ENCODE measurements around the gene CTPS1.

The CTPS1 gene

GRCh38 chr1:40958210-40958609, 21.3 kb upstream of the CTPS1 start:
- in situ Hi-C loops (cut with MboI; ENCODE audit: low sequenced_read_pairs, unreplicated experiment): loop anchor here (10.0 kb wide), 2 partner anchors 103 to 183 kb away; no protein-coding TSS in a partner anchor
- TF ChIP-seq CTCF (IDR thresholded peaks at IDR 0.05; ENCODE audit: borderline replicate concordance, control extremely low read depth, extremely low read depth, insufficient read depth, missing control alignments): no peak
- no peak for DNase-seq (ENCODE audit: low spot score)

- in situ Hi-C loops (cut with MboI; ENCODE audit: low sequenced_read_pairs, unreplicated experiment): no loop called here
- no peak for DNase-seq (ENCODE audit: low spot score)
- no peak for TF ChIP-seq CTCF (IDR thresholded peaks at IDR 0.05; ENCODE audit: borderline replicate concordance, control extremely low read depth, extremely low read depth, insufficient read depth, missing control alignments)
These were observed 14.0 kb upstream of the CTPS1 start for GRCh38 chr1:40965531-40965930.

- in situ Hi-C loops (cut with MboI; ENCODE audit: low sequenced_read_pairs, unreplicated experiment): no loop called here
- no peak for TF ChIP-seq CTCF (IDR thresholded peaks at IDR 0.05; ENCODE audit: borderline replicate concordance, control extremely low read depth, extremely low read depth, insufficient read depth, missing control alignments)
- no peak for DNase-seq (ENCODE audit: low spot score)
These were observed 13.1 kb upstream of the CTPS1 start for GRCh38 chr1:40966417-40966816.

DNA sequence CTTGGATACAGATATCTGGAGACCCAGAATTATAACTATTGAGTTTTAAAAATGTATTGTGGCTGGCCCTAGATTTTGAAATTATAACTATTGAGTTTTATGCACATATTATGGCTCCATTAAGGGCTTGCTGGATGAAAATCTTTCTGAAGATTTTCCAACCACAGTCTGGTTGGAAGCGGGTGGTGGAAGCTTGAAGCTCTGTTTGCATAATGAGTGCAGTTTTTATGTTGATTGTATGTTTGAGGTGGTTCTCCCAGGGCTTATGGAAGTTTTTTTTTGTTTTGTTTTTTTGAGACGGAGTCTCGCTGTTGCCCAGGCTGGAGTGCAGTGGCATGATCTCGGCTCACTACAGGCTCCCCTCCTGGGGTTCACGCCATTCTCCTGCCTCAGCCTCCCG, 10.1 kb upstream of the CTPS1 start:
- no peak for DNase-seq (ENCODE audit: low spot score)
- in situ Hi-C loops (cut with MboI; ENCODE audit: low sequenced_read_pairs, unreplicated experiment): no loop called here
- no peak for TF ChIP-seq CTCF (IDR thresholded peaks at IDR 0.05; ENCODE audit: borderline replicate concordance, control extremely low read depth, extremely low read depth, insufficient read depth, missing control alignments)

- no peak for TF ChIP-seq CTCF (IDR thresholded peaks at IDR 0.05; ENCODE audit: borderline replicate concordance, control extremely low read depth, extremely low read depth, insufficient read depth, missing control alignments)
- in situ Hi-C loops (cut with MboI; ENCODE audit: low sequenced_read_pairs, unreplicated experiment): no loop called here
- no peak for DNase-seq (ENCODE audit: low spot score)
These were observed 7.5 kb upstream of the CTPS1 start for GRCh38 chr1:40971966-40972365.

DNA sequence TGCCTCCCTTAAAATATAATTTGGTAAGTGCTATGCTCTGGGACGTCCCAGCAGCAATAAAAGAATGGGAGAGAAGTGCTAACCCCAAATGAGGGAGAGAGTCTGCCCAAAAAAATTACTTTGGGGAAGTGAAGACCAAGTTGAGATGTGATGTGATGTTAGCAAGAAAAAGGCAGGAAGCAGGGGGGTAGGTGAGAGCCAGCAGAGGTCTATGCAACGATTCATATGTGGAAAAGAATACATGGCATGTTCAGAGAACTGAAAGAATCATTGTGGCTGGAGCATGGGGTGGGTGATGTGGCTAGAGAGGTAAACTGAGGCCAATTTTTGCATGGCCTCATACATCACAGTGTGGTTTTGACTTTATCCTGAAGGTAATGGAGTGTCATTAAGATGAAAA, 5.6 kb upstream of the CTPS1 start:
- no peak for TF ChIP-seq CTCF (IDR thresholded peaks at IDR 0.05; ENCODE audit: borderline replicate concordance, control extremely low read depth, extremely low read depth, insufficient read depth, missing control alignments)
- in situ Hi-C loops (cut with MboI; ENCODE audit: low sequenced_read_pairs, unreplicated experiment): no loop called here
- no peak for DNase-seq (ENCODE audit: low spot score)

GRCh38 chr1:40974945-40975344, 4.6 kb upstream of the CTPS1 start:
- TF ChIP-seq CTCF (IDR thresholded peaks at IDR 0.05; ENCODE audit: borderline replicate concordance, control extremely low read depth, extremely low read depth, insufficient read depth, missing control alignments): no peak
- no peak for DNase-seq (ENCODE audit: low spot score)
- in situ Hi-C loops (cut with MboI; ENCODE audit: low sequenced_read_pairs, unreplicated experiment): no loop called here
